ENCODE data around the gene HECTD3.
"Not testable (repeated sequence)": the region's sequence is repeated elsewhere in the genome, so short reads cannot be mapped to it uniquely, and the experiment has no call there.

The HECTD3 gene

GRCh38 chr1:44988531-44989156 lies 22.5 kb downstream of the HECTD3 start:
- no peak for DNase-seq (ENCODE audit: low spot score)

- DNase-seq (ENCODE audit: low spot score): no peak
Measured at GRCh38 chr1:44985747-44986359, 25.3 kb downstream of the HECTD3 start.

- not testable (repeated sequence) for DNase-seq (ENCODE audit: low spot score)
Measured at GRCh38 chr1:44977372-44977771, 33.8 kb downstream of the HECTD3 start.

GRCh38 chr1:44976252-44976651 lies 34.9 kb downstream of the HECTD3 start:
- no peak for DNase-seq (ENCODE audit: low spot score)

GRCh38 chr1:44973645-44974044 lies 37.5 kb downstream of the HECTD3 start:
- no peak for DNase-seq (ENCODE audit: low spot score)

GRCh38 chr1:44970317-44970716 lies 40.8 kb downstream of the HECTD3 start:
- no peak for DNase-seq (ENCODE audit: low spot score)

- DNase-seq (ENCODE audit: low spot score): no peak
Measured at GRCh38 chr1:44964396-44964795, 46.7 kb downstream of the HECTD3 start.

GRCh38 chr1:44962729-44963128 lies 48.4 kb downstream of the HECTD3 start:
- no peak for DNase-seq (ENCODE audit: low spot score)

GRCh38 chr1:44962022-44962421 lies 49.1 kb downstream of the HECTD3 start:
- not testable (repeated sequence) for DNase-seq (ENCODE audit: low spot score)

- not testable (repeated sequence) for DNase-seq (ENCODE audit: low spot score)
Measured at GRCh38 chr1:44957566-44957965, 53.6 kb downstream of the HECTD3 start.

GRCh38 chr1:44956077-44956476 lies 55.0 kb downstream of the HECTD3 start:
- not testable (repeated sequence) for DNase-seq (ENCODE audit: low spot score)
